Activated T-helper 1 cell treated with Interleukin-2 at 50 U/mL for 16 hours (primary cell): ENCODE measurements around the gene PTPRE.

Experiments used
- DNase-seq: peaks from one replicate; pipeline ENCODE4 v3.0.0-alpha.2; 2020; ENCODE audit warnings: low read depth

The PTPRE gene

DNA sequence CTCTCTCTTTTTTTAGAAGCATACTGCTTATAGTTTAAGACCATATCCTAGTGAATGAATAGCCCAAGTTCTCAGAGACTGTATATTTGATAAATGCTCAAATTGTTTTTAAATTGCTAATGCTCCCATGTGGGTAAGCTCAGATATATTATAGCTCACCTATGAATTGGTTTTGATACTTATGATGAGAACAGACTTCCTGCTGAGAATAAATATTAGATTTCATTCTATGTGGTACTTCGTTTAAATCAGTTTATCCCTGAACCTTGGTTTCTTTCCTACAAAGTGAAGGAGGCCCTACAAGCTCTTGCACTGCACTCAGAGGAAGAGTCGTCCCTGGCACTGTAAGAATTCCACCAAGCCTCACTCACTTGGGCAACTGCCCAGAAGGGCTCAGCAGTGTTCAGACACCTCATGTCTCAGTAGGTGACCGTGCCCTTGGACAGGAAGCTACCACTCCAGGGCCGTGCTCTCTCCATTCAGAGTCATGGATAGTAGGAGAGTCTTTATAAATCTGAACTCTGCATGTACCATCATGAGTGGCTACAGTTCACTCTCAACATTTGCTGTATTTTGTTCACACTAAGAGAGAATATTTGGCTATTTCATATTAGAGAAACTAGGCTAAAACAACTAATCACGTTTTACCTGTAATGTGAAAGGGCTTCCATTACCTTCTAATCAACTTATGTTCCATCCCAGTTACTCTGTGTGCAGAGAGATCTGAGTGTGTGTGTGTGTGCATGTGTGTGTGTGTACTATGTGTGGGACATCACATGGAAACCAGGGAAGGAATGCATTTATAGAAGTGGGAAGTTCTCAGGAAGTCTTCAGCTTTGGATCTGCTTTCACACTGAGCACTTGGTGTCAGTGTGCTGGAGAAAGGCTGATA is 93.8 kb downstream of the PTPRE start:
- no peak for DNase-seq

DNA sequence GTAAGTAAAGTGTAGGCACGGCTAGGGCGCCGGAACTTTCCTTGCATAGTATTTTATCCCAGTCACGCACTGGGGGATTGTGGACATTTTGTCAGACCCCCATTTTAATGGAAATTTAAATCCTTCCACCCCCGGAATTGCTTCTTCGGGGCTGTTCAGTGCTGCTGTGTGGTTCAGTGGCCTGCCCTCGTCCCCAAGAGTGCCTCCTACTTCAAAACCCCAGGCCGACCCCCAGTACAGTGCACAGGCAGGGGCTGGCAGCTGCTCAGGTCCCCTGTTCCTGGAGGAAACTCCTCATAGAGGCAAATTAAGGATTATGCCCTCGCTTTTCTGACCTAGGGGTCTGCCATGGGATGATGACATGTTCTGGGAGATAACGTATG is 94.5 kb downstream of the PTPRE start:
- DNase-seq: no peak

DNA sequence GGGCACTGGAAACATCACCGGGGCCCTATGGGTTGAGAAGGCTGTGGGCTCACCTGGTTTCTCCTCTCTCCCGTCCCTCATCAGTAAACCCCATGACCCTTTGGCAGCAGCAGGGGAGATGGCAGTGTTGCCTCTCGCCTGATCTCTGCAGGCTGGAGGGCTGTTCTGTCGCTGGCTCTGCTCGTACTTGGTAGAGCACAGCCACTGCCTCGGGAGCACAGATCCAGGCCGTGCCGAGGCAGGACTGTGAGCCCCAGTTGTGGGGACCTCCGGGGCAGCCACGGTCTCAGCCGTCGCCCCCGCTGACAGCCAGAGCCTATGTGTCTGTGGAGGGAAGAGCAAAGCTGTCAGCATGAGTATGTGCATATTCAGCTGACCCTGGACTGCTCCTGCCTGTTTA is 94.9 kb downstream of the PTPRE start:
- DNase-seq: no peak

- no peak for DNase-seq
Observed at GRCh38 chr10:128003521-128003920, 96.6 kb downstream of the PTPRE start.

- no peak for DNase-seq
Observed at GRCh38 chr10:128005858-128006257, 99.0 kb downstream of the PTPRE start.

DNA sequence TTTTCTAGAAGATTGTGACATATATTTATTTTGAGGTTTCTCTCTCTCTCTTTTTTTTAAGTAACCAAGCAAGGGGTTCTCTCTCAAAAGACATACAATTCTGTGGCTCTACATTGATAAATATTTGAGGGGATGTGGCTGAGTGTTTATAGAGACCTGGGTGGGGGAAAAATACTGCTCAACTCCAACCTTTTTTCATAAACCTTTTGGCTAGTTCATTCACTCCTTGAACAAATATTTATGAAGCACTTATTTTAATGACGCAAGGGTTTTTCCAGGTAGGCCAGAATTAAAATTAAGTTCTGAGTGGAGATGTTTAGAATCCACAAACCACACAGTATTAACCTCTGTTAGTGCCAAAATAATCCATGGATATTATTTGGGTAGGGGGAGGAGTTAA is 100.2 kb downstream of the PTPRE start:
- no peak for DNase-seq

- DNase-seq: no peak
Observed at GRCh38 chr10:128007971-128008370, 101.1 kb downstream of the PTPRE start.

GRCh38 chr10:128008521-128009250 is 101.8 kb downstream of the PTPRE start:
- DNase-seq: no peak

- no peak for DNase-seq
Observed at GRCh38 chr10:128009372-128010126, 102.6 kb downstream of the PTPRE start.

- DNase-seq: peak; percentile 77
Observed at GRCh38 chr10:128011059-128011979, 104.4 kb downstream of the PTPRE start.

DNA sequence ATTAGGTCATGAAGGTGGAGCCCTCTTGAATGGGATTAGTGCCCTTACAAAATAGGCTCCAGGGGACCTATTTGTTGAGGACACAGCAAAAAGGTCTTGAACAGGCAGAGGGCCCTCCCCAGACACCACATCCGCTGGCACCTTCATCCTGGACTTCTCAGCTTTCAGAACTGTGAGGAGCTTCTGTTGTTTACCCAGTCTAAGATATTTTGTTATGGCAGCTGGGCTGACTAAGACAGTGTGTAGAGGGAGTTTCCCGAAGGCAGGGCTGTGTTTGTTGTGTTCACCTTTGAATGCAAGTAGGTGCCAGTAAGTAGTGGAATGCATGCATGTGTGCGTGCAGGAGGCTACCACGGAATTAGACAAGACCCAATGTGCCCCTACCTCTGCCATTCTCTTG is 106.7 kb downstream of the PTPRE start:
- no peak for DNase-seq

DNA sequence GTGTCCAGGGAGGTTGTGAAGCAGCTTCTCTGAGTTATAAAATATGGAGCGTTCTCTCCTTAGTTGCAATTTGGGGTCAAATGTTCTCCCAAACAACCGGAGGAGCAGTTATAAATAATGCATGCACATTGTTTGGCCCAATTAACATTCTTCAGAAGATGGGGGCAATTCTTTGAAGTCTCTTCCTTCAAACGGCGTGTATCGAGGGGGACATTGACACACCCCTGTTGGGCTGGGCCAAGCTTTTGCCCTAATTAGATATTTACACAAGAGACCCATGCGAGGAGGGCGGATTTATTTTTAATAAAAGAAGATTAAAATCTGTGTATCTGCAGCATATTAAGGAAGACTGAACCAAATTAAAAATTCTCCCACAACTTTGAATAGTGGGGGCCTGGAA is 107.3 kb downstream of the PTPRE start:
- no peak for DNase-seq

DNA sequence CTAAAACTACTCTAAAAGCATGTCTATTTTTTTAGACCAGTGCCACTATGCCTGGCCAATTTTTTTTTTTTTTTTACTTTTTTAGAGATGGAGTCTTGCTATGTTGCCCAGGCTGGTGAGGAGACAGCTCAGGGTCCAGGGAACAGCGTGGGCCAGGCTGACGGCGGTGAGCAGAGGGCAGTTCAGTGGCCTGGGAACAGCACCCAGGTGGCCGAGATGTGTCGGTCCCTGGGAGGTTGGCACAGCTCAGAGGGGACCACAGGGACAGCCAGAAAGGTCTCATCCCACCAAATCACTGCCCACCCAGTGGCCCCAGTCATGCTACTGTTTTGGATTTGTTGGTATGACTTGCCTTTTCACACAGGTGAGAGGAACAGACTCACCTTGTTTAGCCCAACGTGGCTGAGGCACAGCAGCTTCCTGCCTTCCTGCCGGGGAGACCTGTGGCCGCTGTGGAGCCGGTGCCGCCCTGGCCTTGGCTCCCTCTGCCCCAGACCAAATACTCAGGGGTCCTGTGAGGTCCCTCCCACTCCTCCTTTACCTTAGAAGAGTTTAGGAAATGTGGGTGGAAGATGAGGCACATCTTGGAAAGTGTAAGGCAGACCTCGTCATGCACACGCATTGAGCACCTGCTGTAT is 109.6 kb downstream of the PTPRE start:
- DNase-seq: no peak

- no peak for DNase-seq
Observed at GRCh38 chr10:128017822-128018221, 110.9 kb downstream of the PTPRE start.

GRCh38 chr10:128018236-128018635 is 111.3 kb downstream of the PTPRE start:
- no peak for DNase-seq

DNA sequence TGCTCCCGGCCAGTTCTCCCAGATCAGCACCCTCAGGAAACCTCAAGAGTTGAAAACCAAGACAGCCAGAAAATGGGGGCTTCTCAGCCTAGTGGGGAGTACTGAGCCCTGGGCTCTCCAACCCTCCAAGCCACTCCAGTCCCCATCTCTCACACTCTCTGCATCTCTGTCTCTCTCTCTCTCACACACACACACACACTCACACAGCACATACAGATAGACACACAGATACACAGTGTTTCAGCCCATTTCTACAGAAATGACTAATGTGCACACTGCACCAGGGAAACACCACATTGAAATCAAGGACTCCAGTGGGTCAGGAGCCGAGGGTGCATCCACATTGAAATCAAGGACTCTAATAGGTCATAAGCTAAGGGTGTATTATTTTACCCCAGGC is 111.8 kb downstream of the PTPRE start:
- DNase-seq: no peak

- no peak for DNase-seq
Observed at GRCh38 chr10:128022261-128023196, 115.6 kb downstream of the PTPRE start.

DNA sequence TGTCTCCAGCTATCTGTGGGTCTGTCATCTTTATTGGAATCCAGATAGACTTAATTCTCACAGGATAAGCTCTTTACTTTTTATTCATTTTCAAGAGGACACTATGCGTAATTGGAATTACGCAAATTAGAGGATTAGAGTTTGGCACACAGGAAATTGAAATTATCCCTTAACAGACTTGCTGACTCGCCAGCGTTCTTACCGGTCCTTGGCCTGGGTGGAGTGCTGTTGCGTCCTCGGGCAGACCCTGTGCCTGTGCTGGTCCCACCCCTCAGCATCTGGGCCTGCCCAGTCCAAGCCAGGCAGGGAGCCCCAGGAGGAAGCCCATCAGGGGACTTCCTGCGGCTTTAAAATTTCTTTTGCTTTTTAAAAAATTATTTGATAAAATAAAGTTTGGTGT is 117.5 kb downstream of the PTPRE start:
- no peak for DNase-seq

DNA sequence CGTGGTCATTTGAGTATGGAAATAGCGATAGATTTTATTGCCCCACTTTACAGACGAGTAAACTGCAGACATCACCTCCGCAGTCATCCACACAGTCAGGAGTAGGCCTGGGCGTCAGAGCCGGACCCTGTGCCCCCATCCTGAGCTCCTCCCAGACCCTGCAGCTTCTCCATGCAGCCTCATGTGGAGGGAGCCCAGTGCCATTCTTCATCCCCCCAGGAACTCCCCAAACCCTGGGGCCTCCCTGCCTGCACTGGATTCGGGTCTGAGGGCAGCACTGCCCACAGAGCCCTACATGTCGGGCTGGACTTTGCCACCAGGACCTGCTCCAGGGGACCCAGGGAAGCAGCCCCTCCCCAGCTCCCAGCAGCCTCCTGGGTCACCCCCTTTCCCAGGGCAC is 118.5 kb downstream of the PTPRE start:
- no peak for DNase-seq

DNA sequence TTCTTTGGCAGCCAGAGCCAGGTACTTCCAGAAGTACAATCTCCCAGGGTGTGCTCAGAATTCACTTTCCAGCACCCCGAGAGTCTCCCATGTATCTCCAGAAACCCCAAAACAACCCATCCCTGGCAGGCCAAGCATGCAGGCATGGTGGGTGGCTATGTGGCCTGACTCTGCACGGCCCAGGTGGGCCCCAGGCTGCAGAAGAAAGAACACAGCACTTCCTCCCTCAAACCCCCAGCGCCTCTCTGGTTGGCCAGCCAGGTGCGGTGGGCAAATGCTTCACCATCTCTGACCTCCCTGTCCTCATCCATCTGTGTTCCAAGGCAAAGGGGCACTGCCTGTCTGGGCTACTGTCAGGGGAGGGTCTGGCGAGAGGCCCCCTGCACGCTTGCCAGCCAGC is 119.0 kb downstream of the PTPRE start:
- DNase-seq: no peak
